Neutrophil (primary cell): ENCODE data around the gene RNF144A.

Source experiments
- H3K27ac ChIP-seq: fragments of 200-600 bp; sonication (generic); 2 replicates; pipeline ENCODE4 v1.5.1; 2016; ENCODE audit warnings: mild to moderate bottlenecking, moderate library complexity
- H3K27me3 ChIP-seq: fragments of 200-600 bp; sonication (generic); 2 replicates; pipeline ENCODE4 v1.6.0; 2016; ENCODE audit warnings: mild to moderate bottlenecking
- H3K36me3 ChIP-seq: fragments of 200-600 bp; sonication (generic); 2 replicates; pipeline ENCODE4 v1.5.1; 2017
- H3K4me1 ChIP-seq, 2 experiments: fragments of 200-600 bp in 1 of 2; sonication (generic) in 1 of 2; 1 replicate in 1 of 2; 2 replicates in 1 of 2; pipeline versions ENCODE4 v1.5.1 to v1.6.1; 2013 to 2016; ENCODE audit warnings: low read depth in 1 of 2, low read length in 1 of 2, mild to moderate bottlenecking in 1 of 2, moderate library complexity in 1 of 2; ENCODE audit not compliant: control insufficient read depth in 1 of 2, insufficient read depth in 1 of 2
- H3K4me3 ChIP-seq, 2 experiments: fragments of 200-600 bp in 1 of 2; sonication (generic) in 1 of 2; 1 replicate in 1 of 2; 2 replicates in 1 of 2; pipeline ENCODE4 v1.5.1; 2013 to 2016; ENCODE audit warnings: low read depth in 1 of 2, low read length in 1 of 2, mild to moderate bottlenecking in 1 of 2, moderate library complexity in 1 of 2
- H3K9me3 ChIP-seq: fragments of 200-600 bp; sonication (generic); 2 replicates; pipeline ENCODE4 v1.5.1; 2016
- TF ChIP-seq, protein P1 (sequence below): fragments of 200-600 bp; sonication (generic); IDR thresholded peaks from 2 replicates; pipeline ENCODE4 v1.5.1; 2016; ENCODE audit warnings: antibody characterized with exemption

RNF144A gene

GRCh38 chr2:7024261-7024660, 107.0 kb downstream of the RNF144A start:
- Histone ChIP-seq H3K9me3 (no peaks in the 10 kb centered on the region), H3K27me3 (no peaks in the 10 kb centered on the region), H3K4me3 (no peak overlapping the region), H3K27ac (no peak overlapping the region), H3K36me3 (peaks cover 59% of the 10 kb centered on the region), H3K4me1 (peaks cover 6% of the 10 kb centered on the region in 2 experiments)
- TF ChIP-seq, protein P1, sequence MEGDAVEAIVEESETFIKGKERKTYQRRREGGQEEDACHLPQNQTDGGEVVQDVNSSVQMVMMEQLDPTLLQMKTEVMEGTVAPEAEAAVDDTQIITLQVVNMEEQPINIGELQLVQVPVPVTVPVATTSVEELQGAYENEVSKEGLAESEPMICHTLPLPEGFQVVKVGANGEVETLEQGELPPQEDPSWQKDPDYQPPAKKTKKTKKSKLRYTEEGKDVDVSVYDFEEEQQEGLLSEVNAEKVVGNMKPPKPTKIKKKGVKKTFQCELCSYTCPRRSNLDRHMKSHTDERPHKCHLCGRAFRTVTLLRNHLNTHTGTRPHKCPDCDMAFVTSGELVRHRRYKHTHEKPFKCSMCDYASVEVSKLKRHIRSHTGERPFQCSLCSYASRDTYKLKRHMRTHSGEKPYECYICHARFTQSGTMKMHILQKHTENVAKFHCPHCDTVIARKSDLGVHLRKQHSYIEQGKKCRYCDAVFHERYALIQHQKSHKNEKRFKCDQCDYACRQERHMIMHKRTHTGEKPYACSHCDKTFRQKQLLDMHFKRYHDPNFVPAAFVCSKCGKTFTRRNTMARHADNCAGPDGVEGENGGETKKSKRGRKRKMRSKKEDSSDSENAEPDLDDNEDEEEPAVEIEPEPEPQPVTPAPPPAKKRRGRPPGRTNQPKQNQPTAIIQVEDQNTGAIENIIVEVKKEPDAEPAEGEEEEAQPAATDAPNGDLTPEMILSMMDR: no peak

DNA sequence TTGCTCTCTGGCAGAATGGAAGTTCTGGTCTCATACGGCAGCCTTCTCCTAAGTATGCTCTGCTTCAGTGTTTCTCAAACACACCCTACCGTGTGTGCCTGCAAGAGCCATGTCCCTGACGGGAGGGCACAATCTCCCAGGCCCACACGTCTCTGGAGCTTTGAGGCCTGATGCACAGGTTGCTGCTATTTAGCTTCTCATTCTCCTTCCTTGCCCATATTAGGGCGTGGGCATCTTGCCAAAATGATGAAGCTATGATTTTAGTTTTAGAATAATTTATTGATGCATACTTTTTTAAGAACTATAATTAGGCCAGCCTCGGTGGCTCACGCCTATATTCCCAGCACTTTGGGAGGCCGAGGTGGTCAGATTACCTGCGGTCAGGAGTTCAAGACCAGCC, 107.9 kb downstream of the RNF144A start:
- no peaks in the 10 kb centered on the region for H3K9me3 ChIP-seq
- peaks cover 6 to 7% of the 10 kb centered on the region in 2 experiments for H3K4me1 ChIP-seq
- H3K36me3 ChIP-seq: peaks cover 50% of the 10 kb centered on the region
- no peak overlapping the region for H3K4me3 ChIP-seq
- TF ChIP-seq, protein P1: no peak
- no peak overlapping the region for H3K27ac ChIP-seq
- H3K27me3 ChIP-seq: no peaks in the 10 kb centered on the region

- TF ChIP-seq, protein P1: no peak
- no peaks in the 10 kb centered on the region for H3K9me3 ChIP-seq
- H3K4me1 ChIP-seq: peaks cover 14 to 17% of the 10 kb centered on the region in 2 experiments
- no peak overlapping the region for H3K27ac ChIP-seq
- H3K27me3 ChIP-seq: no peaks in the 10 kb centered on the region
- H3K36me3 ChIP-seq: peaks cover 34% of the 10 kb centered on the region
- H3K4me3 ChIP-seq: no peak overlapping the region
Measured at GRCh38 chr2:7026742-7027141, 109.5 kb downstream of the RNF144A start.

- peaks cover 28% of the 10 kb centered on the region for H3K36me3 ChIP-seq
- TF ChIP-seq, protein P1: no peak
- H3K27me3 ChIP-seq: no peaks in the 10 kb centered on the region
- H3K4me3 ChIP-seq: no peak overlapping the region
- H3K4me1 ChIP-seq: peaks cover 21 to 23% of the 10 kb centered on the region in 2 experiments
- no peaks in the 10 kb centered on the region for H3K9me3 ChIP-seq
- H3K27ac ChIP-seq: no peak overlapping the region
Measured at GRCh38 chr2:7027411-7027810, 110.2 kb downstream of the RNF144A start.

DNA sequence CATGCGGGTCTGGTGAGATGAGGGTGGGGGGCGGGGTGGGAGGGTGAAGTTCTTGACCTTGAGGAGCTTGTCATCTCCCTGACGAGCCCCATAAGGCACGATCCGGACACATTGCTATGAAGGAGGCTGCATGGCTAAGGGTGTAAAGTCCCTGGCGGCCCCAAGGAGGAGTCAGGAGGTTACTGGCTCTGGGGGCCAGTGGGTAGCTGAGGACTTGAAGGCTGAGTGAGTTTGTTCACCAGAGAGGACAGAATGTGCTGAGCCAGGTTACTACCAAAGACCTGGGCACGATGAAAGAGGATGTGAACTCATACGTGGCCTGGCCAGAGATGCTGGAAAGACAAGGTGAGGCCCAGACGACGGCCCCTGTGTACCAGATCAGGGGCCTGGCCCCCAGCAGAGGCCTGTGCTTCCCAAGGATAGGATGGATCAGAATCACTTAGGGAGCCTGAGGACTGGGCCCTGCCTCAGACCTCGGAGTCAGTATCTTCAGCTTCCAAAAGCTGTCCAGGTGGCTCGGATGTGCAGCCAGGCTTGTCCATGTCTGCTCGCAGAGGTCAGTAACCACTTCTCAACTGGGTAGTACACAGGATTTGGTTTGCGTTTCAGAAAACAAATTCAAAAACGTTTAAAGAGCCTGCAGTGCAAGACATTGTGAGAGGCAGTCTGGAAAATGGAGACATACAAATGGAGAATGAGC, 110.9 kb downstream of the RNF144A start:
- H3K36me3 ChIP-seq: peaks cover 25% of the 10 kb centered on the region
- H3K27me3 ChIP-seq: no peaks in the 10 kb centered on the region
- H3K4me1 ChIP-seq: peaks cover 25% of the 10 kb centered on the region in 2 experiments
- no peak overlapping the region for H3K27ac ChIP-seq
- H3K4me3 ChIP-seq: no peak overlapping the region
- no peaks in the 10 kb centered on the region for H3K9me3 ChIP-seq
- TF ChIP-seq, protein P1: no peak
